K562 (cell line): ENCODE data around the gene GRM5. TPM values are rescaled to one million over a fixed set of nuclear protein-coding genes. Genes with fewer than 3 reads are reported as not detected.

Experiments used
- ATAC-seq: fragments of 200-7000 bp; cut with Tn5 transposase; 3 replicates; pipeline ENCODE4 v1.9.1; 2020; ENCODE audit warnings: moderate library complexity
- BruUV-seq: library from RNA; stranded (reverse); fragments of 400-500 nt; replicated peaks from 2 replicates; lab custom pipeline; 2021; lab: Mats Ljungman, UMichigan
- CTCF ChIA-PET: fragments of 300-600 bp; formaldehyde crosslinking; extraction: SDS; loops from one replicate; lab custom pipeline; 2021; ENCODE audit warnings: low intra/inter-chr PET ratio; lab: Yijun Ruan, JAX
- POLR2A ChIA-PET: fragments of 300-600, 350-650 bp; sonication (Branson Sonifier 250); formaldehyde crosslinking; extraction: SDS; loops from one replicate; lab custom pipeline; 2021; ENCODE audit warnings: antibody characterized with exemption, inconsistent platforms; lab: Yijun Ruan, JAX
- DNase-seq, 4 experiments: peaks; one replicate each; pipeline versions ENCODE4 v3.0.0 to v3.0.0-alpha.2; 2011 to 2018; ENCODE audit warnings: low spot score in 3 of 4, mixed read lengths in 3 of 4; ENCODE audit errors: extremely low read depth in 1 of 4
- FAIRE-seq: peaks from 2 replicates; lab custom pipeline; 2011; peaks lifted over from hg19 to GRCh38; lab: Jason Lieb, UNC
- H2AFZ ChIP-seq: 2 replicates; pipeline ENCODE4 v1.6.0; 2011; ENCODE audit warnings: low read depth, low read length, control low read depth, inconsistent platforms
- H3K27ac ChIP-seq: fragments of 200-600 bp; 3 replicates; pipeline ENCODE4 v1.8.0; 2011; ENCODE audit warnings: low read depth, mild to moderate bottlenecking, control low read depth, inconsistent platforms, low read length, moderate library complexity, mixed read lengths; ENCODE audit errors: extremely low read depth
- H3K27me3 ChIP-seq, 2 experiments: fragments of 300-600 bp in 1 of 2; 2 replicates in 1 of 2; 3 replicates in 1 of 2; pipeline versions ENCODE4 v1.6.0 to v1.8.0; 2011; ENCODE audit warnings: inconsistent platforms in 2 of 2, low read length in 2 of 2, mild to moderate bottlenecking in 1 of 2, mixed read lengths in 1 of 2, moderate library complexity in 1 of 2; ENCODE audit not compliant: control insufficient read depth in 2 of 2, insufficient read depth in 2 of 2
- H3K36me3 ChIP-seq: fragments of 300-600 bp; 3 replicates; pipeline ENCODE4 v1.8.0; 2011; ENCODE audit warnings: mild to moderate bottlenecking, low read length, inconsistent platforms; ENCODE audit not compliant: control insufficient read depth, insufficient read depth
- H3K4me1 ChIP-seq, 2 experiments: fragments of 200-600 bp in 1 of 2; replicated peaks in 1 of 2; 2 replicates in 1 of 2; 3 replicates in 1 of 2; pipeline versions ENCODE4 v1.5.1 to v1.8.0; 2011; ENCODE audit warnings: inconsistent platforms in 2 of 2, low read length in 2 of 2, mild to moderate bottlenecking in 1 of 2, mixed read lengths in 1 of 2, moderate library complexity in 1 of 2; ENCODE audit not compliant: control insufficient read depth in 2 of 2, insufficient read depth in 2 of 2
- H3K4me2 ChIP-seq: 2 replicates; pipeline ENCODE4 v1.6.1; 2011; ENCODE audit warnings: low read length, control low read depth, inconsistent platforms, mixed read lengths; ENCODE audit not compliant: insufficient read depth
- H3K4me3 ChIP-seq: fragments of 200-600 bp; sonication (generic), shearing (Covaris generic); 2 replicates; pipeline ENCODE4 v1.5.1; 2016; ENCODE audit warnings: control low read depth, inconsistent platforms
- H3K79me2 ChIP-seq: fragments of 200-600 bp; 3 replicates; pipeline ENCODE4 v1.8.0; 2011; ENCODE audit warnings: low read length, inconsistent platforms; ENCODE audit not compliant: control insufficient read depth, insufficient read depth
- H3K9ac ChIP-seq, 2 experiments: 2 replicates each; pipeline versions ENCODE4 v1.6.0 to v1.6.1; 2011; ENCODE audit warnings: low read depth in 2 of 2, low read length in 2 of 2, control low read depth in 1 of 2, inconsistent platforms in 1 of 2, mild to moderate bottlenecking in 1 of 2, mixed read lengths in 1 of 2; ENCODE audit not compliant: insufficient read depth in 1 of 2
- H3K9me1 ChIP-seq: one replicate; pipeline ENCODE4 v1.6.0; 2011; ENCODE audit warnings: inconsistent platforms, mild to moderate bottlenecking, low read length, moderate library complexity; ENCODE audit not compliant: control insufficient read depth, insufficient read depth
- H3K9me3 ChIP-seq: replicated peaks from 2 replicates; pipeline ENCODE4 v1.5.1; 2011; ENCODE audit warnings: low read depth, low read length, inconsistent platforms; ENCODE audit not compliant: control insufficient read depth, insufficient read depth
- H4K20me1 ChIP-seq: replicated peaks from 2 replicates; pipeline ENCODE4 v1.6.1; 2011; ENCODE audit warnings: low read length, inconsistent platforms, mixed read lengths; ENCODE audit not compliant: control insufficient read depth, insufficient read depth
- AFF4 ChIP-seq: sonication (generic); formaldehyde crosslinking; IDR thresholded peaks from 2 replicates; pipeline ENCODE4 v1.8.0; 2023; ENCODE audit warnings: mild to moderate bottlenecking, missing genetic modification reagents
- CHD2 ChIP-seq: IDR thresholded peaks from 2 replicates; pipeline ENCODE4 v1.6.1; 2011; ENCODE audit warnings: low read depth, low read length
- KDM4B ChIP-seq, 2 experiments: fragments of 450-650 bp in 1 of 2; sonication (generic) in 1 of 2; IDR thresholded peaks; 2 replicates each; pipeline ENCODE4 v1.6.1; 2016 to 2017; ENCODE audit warnings: borderline replicate concordance in 2 of 2, antibody characterized with exemption in 1 of 2, low read depth in 1 of 2, mild to moderate bottlenecking in 1 of 2
- MCM5 ChIP-seq: fragments of 450-650 bp; IDR thresholded peaks from 2 replicates; pipeline ENCODE4 v1.6.1; 2016; ENCODE audit warnings: low read depth
- MIER1 ChIP-seq: fragments of 450-650 bp; IDR thresholded peaks from 2 replicates; pipeline ENCODE4 v1.6.1; 2016; ENCODE audit warnings: antibody characterized with exemption, mild to moderate bottlenecking, low read depth
- POLR2G ChIP-seq: fragments of 200-400 bp; formaldehyde crosslinking; IDR thresholded peaks from 2 replicates; pipeline ENCODE4 v1.6.1; 2017; ENCODE audit warnings: low read depth, mild to moderate bottlenecking, antibody characterized with exemption, low read length, moderate library complexity
- ZNF644 ChIP-seq: fragments of 200-800 bp; sonication (Bioruptor generic); IDR thresholded peaks from 2 replicates; pipeline ENCODE4 v1.6.1; 2016; ENCODE audit warnings: low read depth, missing genetic modification characterization, missing compliant biosample characterization
- WGBS: fragments of 100-300 bp; shearing (Covaris generic); methylation state at CpG from one replicate; pipeline ENCODE4 v1.1.6; 2016; ENCODE audit warnings: low coverage, mixed read lengths; ENCODE audit not compliant: insufficient coverage; ENCODE audit errors: missing lambda C conversion rate; 5-methylcytosine and 5-hydroxymethylcytosine counted together
- in situ Hi-C: fragments of 300-500 bp; cut with MboI; formaldehyde crosslinking; loops from 4 replicates; pipeline ENCODE4 v1.15.0; 2018; ENCODE audit warnings: inconsistent platforms, mixed read lengths
- intact Hi-C: fragments of 100-400 bp; cut with micrococcal nuclease; formaldehyde crosslinking; loops from 2 replicates; pipeline ENCODE4 v1.14.2; 2022
- polyA plus RNA-seq, 8 experiments: library from polyadenylated mRNA; depleted of rRNA in 4 of 8; stranded (reverse) in 5 of 8; unstranded in 3 of 8; fragments of >200 nt; fragmentation: Nextera tagmentation in 2 of 8; fragmentation: Illumina TruSeq in 1 of 8; extraction: Ambion mirVana in 2 of 8; extraction: Trizol in 1 of 8; gene quantifications; 2 replicates each; pipeline versions ENCODE4 v1.2.1 to v1.2.3, GENCODE V29; 2011 to 2014; ENCODE audit warnings: inconsistent platforms in 1 of 8, missing spikeins in 1 of 8
- total RNA-seq, 7 experiments: library from RNA; depleted of rRNA in 6 of 7; stranded (reverse); fragments of >200 nt in 6 of 7; fragmentation: Illumina TruSeq in 2 of 7; extraction: Trizol in 2 of 7; gene quantifications; 2 replicates each; pipeline versions ENCODE4 v1.2.1 to v1.2.3, GENCODE V29; 2011 to 2021; ENCODE audit warnings: low replicate concordance in 1 of 7

The GRM5 gene
- total and polyA plus RNA-seq, 9 of the 15 experiments (the other 6 are each of a cell fraction or from before 2014, with no cell fraction given): not detected

- H3K79me2 ChIP-seq: no peaks in the 10 kb centered on the region
- intact Hi-C loops (no loop called here), in situ Hi-C loops (no loop called here)
- 0% methylated on average over 1 of the region's 1 CpG for WGBS
- H3K27ac ChIP-seq: no peak overlapping the region
- H3K9me3 ChIP-seq: no peaks in the 10 kb centered on the region; the same call in 1 of the 2 replicates
- no peaks in the 10 kb centered on the region for H3K27me3 ChIP-seq
- no peak overlapping the region for H3K4me3 ChIP-seq
- no peak overlapping the region for H3K4me2 ChIP-seq
- H3K4me1 ChIP-seq: no peaks in the 10 kb centered on the region
- ATAC-seq (no peak), FAIRE-seq (no peak), DNase-seq (no peak)
- H3K36me3 ChIP-seq: no peaks in the 10 kb centered on the region
- ChIA-PET CTCF (no interaction called here), POLR2A (no interaction called here)
- no peak for TF ChIP-seq POLR2G
- TF ChIP-seq CHD2: no peak
- no peak for TF ChIP-seq AFF4 (CRISPR knock-in tag)
- TF ChIP-seq MIER1: no peak
- no peak for TF ChIP-seq ZNF644 (tag)
- no peak for TF ChIP-seq MCM5
- no peak for TF ChIP-seq KDM4B (IDR thresholded peaks at IDR 0.05; ENCODE audit: borderline replicate concordance in 2 of 2, low read depth in 1 of 2)
- no TSS peak for BruUV-seq
- H4K20me1 ChIP-seq: no peaks in the 10 kb centered on the region
- no peaks in the 10 kb centered on the region for H3K9me1 ChIP-seq
- no peak overlapping the region for H3K9ac ChIP-seq
- H2AFZ ChIP-seq: no peak overlapping the region
These were observed 252.4 kb downstream of the GRM5 start for GRCh38 chr11:88813233-88813915.
